K562 (cell line): Measurements from ENCODE around the gene OXTR.

Experiments
- CBX2 ChIP-seq: fragments of 200-600 bp; sonication (generic); IDR thresholded peaks from one replicate; pipeline ENCODE4 v1.6.1; 2012; ENCODE audit warnings: mild to moderate bottlenecking, low read length, inconsistent platforms; ENCODE audit not compliant: insufficient read depth, poor library complexity, severe bottlenecking
- CTCF ChIP-seq, 3 experiments: IDR thresholded peaks in 2 of 3; conservative IDR thresholded peaks in 1 of 3; 2 replicates each; pipeline ENCODE4 v1.5.1; 2011 to 2012; ENCODE audit warnings: low read length in 3 of 3, mild to moderate bottlenecking in 3 of 3, control low read depth in 2 of 3, improper control_type of control experiment in 1 of 3, inconsistent platforms in 1 of 3, low read depth in 1 of 3, mixed read lengths in 1 of 3, moderate library complexity in 1 of 3; ENCODE audit not compliant: insufficient read depth in 2 of 3
- HMGXB4 ChIP-seq: sonication (generic); formaldehyde crosslinking; IDR thresholded peaks from 2 replicates; pipeline ENCODE4 v1.8.1; 2023; ENCODE audit warnings: mild to moderate bottlenecking, missing genetic modification reagents
- ZNF3 ChIP-seq: fragments of 250-450 bp; sonication (Bioruptor Pico); IDR thresholded peaks from 2 replicates; pipeline ENCODE4 v1.5.0; 2021; ENCODE audit warnings: mild to moderate bottlenecking, moderate library complexity
- ZNF592 ChIP-seq: fragments of 450-650 bp; IDR thresholded peaks from 2 replicates; pipeline ENCODE4 v1.6.1; 2017; ENCODE audit warnings: antibody characterized with exemption, mild to moderate bottlenecking

- no peak for TF ChIP-seq ZNF592
- no peak for TF ChIP-seq CBX2
- TF ChIP-seq ZNF3 (CRISPR knock-in tag) = no peak
- no peak for TF ChIP-seq HMGXB4 (CRISPR knock-in tag)
- TF ChIP-seq CTCF (IDR thresholded peaks at IDR 0.05 in 2 of 3, conservative IDR thresholded peaks at IDR 0.05 in 1 of 3; ENCODE audit: insufficient read depth in 2 of 3, low read depth in 1 of 3, low read length in 3 of 3) = no peak
Measured at GRCh38 chr3:8817486-8817885, 48.1 kb upstream of the OXTR start.
